OCI-LY7 (cell line): ENCODE results near the gene CAMLG.

ENCODE experiments used
- CTCF ChIP-seq: fragments of 200-600 bp; sonication (generic); conservative IDR thresholded peaks from 2 replicates; pipeline ENCODE4 v1.5.1; 2014; ENCODE audit warnings: mild to moderate bottlenecking, antibody characterized with exemption, low read length, moderate library complexity, mixed read lengths
- EZH2phosphoT487 ChIP-seq: fragments of 200-600 bp; sonication (generic); IDR thresholded peaks from 2 replicates; pipeline ENCODE4 v1.6.1; 2018; ENCODE audit warnings: low read depth, borderline replicate concordance, mild to moderate bottlenecking, mixed run types, antibody characterized with exemption, low read length, moderate library complexity, mixed read lengths

DNA sequence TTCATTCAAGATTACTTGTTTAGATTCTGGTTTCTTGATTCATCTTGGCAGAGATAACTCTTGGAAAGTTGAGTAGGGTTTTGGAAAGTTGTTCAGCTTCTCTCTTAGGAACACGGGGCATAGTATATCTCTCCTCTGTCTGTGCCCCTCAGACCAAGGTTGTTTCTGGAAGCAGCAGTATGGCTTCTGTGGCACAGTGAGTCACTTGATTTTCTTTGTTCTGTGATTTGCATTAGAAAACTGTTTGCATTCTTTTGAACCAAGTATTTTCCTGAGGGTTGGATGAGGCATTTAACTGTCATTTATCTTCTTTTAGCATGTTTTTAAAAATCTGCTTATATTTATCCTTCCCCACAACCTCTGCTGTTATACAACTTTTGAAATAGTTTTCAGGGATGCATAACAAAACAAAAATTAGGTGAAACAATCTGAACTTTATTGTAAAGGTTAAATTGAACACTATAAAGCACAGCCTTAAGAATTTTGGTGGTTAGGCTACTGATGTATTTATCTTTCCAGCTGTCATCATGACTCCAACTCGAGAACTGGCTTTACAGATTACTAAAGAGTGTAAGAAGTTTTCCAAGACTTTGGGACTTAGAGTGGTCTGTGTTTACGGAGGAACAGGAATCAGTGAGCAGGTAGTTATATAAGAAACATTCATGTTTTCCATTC lies 46.7 kb downstream of the CAMLG start:
- TF ChIP-seq CTCF, result no peak
- no peak for TF ChIP-seq EZH2phosphoT487
